Stimulated activated CD4-positive, alpha-beta T cell treated with anti-CD3 and anti-CD28 coated beads, Interleukin-4, amount 100 ng/mL, for 4 hours (primary cell): Measurements from ENCODE around the gene TULP1.
A peak's percentile ranks its signal among the peaks of the same experiment; 100 is the strongest.
"Not testable (repeated sequence)": the region's sequence is repeated elsewhere in the genome, so short reads cannot be mapped to it uniquely, and the experiment has no call there.

Experiments
- DNase-seq, 2 experiments: peaks; one replicate each; pipeline ENCODE4 v3.0.0-alpha.2; 2020

Gene TULP1

DNA sequence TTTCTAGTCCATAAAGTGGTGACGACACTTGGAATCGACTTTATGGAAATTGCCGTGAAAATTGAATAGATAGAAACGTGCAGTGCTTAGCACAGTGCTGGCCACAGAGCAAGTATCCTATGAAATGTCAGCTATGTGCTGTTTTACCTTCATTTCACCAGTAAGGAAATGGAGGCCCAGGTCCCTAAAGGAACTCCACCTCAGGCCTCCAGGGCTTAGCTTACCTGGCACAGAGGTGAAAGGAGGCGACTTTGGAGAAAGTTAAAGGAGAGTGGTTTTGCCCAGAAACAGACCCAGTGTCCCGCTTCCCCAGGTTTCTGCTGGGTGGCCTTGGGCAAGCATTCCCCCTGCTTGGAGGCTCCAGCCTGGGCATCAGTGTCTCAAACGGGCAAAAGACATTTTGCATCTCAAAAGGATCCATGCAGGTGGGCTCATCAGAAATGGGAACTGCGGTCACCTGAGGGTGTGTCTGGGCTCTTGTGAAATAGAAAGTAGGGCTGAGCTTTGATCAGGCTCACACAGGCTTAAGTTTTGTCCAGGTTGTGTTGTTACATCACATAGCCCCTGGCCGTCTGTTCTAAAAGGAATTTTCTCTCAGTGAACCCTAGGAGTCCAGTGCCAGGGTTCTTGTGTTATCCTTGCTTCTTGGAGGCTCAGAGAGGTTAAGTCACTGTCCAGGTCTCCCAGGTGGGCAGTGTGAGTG, 6.8 kb upstream of the TULP1 start:
- no peak for DNase-seq

- no peak for DNase-seq
Observed at GRCh38 chr6:35518566-35519312, 6.0 kb upstream of the TULP1 start.

DNA sequence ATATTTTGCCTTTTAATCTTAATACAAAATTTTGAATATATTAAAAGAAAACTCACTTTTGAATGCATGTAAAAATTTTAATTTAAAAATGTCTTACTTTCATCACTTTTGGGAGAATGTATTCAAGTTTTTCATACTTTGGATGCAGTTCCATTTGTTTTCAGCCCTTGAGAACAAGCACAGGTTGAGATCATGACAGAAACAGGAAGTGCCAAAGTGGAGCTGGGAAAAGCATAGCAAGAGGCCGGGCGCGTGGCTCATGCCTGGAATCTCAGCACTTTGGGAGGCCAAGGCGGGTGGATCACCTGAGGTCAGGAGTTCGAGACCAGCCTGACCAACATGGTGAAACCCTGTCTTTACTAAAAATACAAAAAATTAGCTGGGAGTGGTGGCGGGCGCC, 5.3 kb upstream of the TULP1 start:
- not testable (repeated sequence) for DNase-seq

DNA sequence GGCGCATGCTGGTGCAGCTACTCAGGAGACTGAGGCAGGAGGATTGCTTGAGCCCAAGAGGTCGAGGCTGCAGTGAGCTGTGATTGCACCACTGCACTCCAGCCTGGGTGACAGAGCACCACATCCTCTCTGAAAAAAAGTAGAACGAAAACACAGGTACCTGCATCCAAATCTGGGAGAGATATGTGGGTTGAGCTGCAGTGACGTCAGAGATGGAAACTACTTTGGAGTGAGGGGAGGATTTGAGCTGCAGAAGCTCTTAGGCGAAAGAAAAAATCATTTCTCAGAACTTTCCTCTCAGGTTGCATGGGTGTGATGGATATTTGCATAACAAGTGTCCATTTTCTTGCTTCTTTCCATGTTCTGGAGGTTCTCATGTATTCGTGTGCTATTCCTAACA, 4.0 kb upstream of the TULP1 start:
- DNase-seq = no peak

DNA sequence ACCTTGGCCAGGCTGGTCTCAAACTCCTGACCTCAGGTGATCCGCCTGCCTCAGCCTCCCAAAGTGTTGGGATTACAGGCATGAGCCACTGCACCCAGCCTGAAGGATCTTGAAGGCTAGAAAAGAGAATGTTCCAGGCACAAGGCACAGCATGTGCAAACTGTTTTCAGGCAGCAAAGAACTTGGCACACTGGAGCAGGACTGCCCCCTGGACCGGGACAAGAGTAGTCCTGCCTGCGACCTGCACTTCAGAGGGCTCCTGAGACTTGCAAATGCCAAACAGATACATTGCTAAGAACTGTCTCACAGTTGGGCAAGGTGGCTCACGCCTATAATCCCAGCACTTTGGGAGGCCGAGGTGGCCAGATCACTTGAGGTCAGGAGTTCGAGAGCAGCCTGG, 3.2 kb upstream of the TULP1 start:
- DNase-seq = not testable (repeated sequence)

GRCh38 chr6:35514587-35514986, 1.9 kb upstream of the TULP1 start:
- no peak for DNase-seq

DNA sequence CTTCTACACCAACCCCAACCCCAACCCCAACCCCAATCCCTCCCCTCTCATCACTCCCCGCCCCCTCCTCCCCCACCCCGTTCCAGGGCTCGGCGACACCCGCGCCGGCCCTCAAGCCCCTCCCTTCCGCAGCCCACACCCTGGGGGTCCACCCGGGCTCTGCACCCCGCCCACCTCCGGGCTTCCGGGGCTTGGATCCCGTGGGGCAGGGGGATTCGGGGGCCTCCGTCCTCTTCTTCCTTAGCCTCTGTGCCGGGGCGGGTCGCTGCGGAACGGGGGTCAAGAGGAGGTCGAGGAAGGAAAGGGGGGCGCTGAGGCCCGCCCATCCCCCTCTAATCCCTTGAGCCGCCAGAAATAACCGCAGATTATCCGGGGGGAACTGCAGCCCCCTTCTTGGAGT, 690 bp downstream of the TULP1 start:
- DNase-seq = no peak

GRCh38 chr6:35511562-35511941, 1.1 kb downstream of the TULP1 start:
- DNase-seq = no peak

- no peak for DNase-seq
Observed at GRCh38 chr6:35510916-35511561, 1.7 kb downstream of the TULP1 start.

DNA sequence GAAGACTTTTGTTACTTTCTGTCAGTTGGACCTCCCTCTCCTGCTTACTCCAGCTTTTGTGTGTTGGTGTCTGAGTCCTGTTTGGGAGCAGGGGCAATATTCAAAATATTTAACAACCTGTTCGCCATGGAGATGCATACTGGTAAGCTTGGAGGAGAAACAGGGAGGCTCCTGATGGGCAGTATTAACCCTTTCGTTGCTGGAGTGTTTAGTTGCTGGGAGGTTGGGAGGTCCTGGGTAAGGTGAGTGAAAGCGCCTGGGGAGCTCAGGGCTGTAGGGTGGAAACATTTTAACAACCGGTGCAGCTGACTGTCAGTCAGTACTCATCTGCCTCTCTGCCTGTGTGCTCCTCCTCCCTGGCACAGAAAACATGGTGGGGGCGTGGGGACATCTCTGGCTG, 4.2 kb downstream of the TULP1 start:
- no peak for DNase-seq

DNA sequence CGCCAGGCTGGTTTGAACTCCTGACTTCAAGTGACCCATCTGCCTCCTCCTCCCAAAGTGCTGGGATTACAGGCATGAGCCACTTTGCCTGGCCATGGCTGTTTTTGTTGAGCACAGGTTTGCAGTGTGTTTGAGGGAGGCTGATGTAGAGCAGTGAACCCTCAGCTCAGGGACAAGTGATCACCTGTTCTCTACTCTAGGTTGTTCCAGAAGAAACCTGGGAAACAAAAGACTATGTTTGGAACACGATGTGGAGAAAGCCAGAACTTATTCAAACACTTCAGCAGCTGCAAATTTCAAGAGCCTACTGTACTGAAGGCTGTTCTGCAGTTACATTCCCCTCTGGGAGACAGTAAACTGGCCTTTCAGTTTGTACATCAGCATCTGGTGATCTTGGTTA, 4.7 kb downstream of the TULP1 start:
- no peak for DNase-seq

GRCh38 chr6:35507221-35507620, 5.5 kb downstream of the TULP1 start:
- DNase-seq = no peak

GRCh38 chr6:35506536-35506935, 6.2 kb downstream of the TULP1 start:
- no peak for DNase-seq

DNA sequence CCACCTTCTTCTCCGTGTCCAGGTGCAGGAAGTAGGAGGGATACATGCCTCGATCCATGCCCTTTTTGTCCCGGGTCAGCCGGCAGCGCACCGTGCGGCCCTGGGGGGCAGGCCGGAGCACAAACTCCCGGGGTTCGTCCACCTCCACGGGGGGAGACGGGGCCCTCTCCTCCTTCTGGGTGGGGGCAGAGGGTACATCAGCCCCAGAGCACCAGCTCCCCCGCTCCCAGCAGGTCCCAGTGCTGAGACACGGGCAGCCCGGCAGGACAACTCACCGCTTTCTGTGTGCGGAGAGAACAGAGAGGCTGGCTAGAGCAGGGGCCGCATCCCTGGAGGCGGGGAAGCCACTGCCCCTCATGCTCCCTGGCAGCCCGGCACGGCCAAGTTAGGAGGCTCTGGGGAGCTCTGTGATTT, 6.7 kb downstream of the TULP1 start:
- DNase-seq = no peak

DNA sequence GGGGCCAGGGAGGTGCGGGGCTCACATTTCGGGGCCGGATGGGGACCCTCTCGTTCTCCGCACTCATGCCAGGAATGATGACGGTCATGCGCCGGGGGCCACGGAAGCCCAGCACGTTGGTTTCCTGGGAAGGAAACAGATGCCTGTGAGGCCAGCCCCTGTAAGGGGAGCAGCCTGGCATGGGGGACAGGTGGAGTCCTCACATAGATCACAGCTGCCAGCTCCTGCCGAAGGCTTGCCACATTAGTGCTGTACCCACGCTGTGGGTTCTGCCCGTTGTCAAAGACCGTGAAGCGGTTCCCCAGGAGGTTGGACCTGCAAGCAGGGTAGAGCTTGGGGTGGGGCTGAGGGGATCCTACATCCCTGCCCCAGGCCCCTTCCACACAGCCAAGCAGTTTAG, 9.2 kb downstream of the TULP1 start:
- no peak for DNase-seq

GRCh38 chr6:35501784-35502183, 10.9 kb downstream of the TULP1 start:
- no peak for DNase-seq

GRCh38 chr6:35500782-35501181, 11.9 kb downstream of the TULP1 start:
- no peak for DNase-seq

DNA sequence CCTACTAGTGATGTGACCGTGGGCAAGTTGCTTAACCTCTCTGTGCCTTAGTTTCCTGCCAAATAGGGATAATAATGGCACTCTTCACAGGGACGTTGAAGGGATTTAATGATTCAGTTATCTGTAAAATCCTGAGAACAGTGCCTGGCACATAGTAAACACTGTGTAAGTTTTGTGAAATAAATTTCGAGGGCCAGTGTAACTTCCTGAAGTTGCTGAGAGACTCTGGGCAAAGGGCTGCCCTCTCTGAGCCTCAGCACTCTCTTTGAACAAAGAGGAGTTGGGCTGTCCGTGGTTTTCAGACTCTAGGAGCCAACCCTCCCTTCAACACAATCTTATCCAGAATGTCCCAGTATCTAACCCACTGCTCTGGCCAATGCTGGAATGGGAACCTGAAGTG, 13.3 kb downstream of the TULP1 start:
- DNase-seq = no peak

DNA sequence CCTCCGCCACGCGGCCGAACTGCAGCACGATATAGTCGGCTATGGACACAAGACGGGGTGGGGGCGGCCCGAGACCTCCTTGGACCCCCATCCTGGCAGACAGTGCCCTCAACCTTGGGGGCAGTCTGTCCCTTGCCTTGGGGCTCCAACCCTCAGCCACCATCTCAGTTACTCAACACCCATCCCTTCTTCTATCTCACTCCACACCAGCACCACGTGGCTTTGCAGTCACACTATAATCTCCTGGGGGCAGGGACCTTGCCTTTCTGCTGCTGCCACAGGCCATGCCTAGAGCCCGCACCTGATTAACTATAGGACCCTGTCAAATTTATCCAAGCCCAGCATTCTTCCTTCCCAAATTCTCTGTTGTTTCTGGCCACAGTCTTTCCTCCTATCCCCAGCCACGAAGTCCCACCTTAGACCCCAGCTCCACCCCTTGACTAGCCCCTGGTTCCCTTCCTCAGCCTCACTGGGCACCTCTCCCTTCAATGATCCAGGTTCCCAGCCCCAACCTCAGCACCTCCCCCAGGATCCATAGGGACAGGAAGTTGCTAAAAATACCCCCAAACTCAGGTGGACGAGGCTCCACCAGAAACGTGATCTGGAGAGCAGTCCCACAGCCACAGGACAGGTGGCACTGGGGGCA, 14.2 kb downstream of the TULP1 start:
- DNase-seq = no peak

GRCh38 chr6:35497571-35498421, 14.9 kb downstream of the TULP1 start:
- DNase-seq = peak; percentile 40 to 45

GRCh38 chr6:35496841-35497570, 15.7 kb downstream of the TULP1 start, which contains the start of gene TEAD3:
Gene TEAD3, minus strand, starts transcription at chr6:35497079.
- peak; percentile 53 to 62 for DNase-seq
